MM.1S (cell line): ENCODE results near the gene VANGL2.

ENCODE experiments used
- EZH2 ChIP-seq: fragments of 300-600 bp; sonication (generic); optimal IDR thresholded peaks from 2 replicates; pipeline ENCODE3; 2017; ENCODE audit warnings: low read depth, mild to moderate bottlenecking, antibody characterized with exemption, low read length, mixed read lengths
- TF ChIP-seq, protein P1 (sequence below): fragments of 300-600 bp; sonication (generic); IDR thresholded peaks from 2 replicates; pipeline ENCODE4 v1.5.1; 2016; ENCODE audit warnings: antibody characterized with exemption, low read length, mixed read lengths

- TF ChIP-seq, protein P1, sequence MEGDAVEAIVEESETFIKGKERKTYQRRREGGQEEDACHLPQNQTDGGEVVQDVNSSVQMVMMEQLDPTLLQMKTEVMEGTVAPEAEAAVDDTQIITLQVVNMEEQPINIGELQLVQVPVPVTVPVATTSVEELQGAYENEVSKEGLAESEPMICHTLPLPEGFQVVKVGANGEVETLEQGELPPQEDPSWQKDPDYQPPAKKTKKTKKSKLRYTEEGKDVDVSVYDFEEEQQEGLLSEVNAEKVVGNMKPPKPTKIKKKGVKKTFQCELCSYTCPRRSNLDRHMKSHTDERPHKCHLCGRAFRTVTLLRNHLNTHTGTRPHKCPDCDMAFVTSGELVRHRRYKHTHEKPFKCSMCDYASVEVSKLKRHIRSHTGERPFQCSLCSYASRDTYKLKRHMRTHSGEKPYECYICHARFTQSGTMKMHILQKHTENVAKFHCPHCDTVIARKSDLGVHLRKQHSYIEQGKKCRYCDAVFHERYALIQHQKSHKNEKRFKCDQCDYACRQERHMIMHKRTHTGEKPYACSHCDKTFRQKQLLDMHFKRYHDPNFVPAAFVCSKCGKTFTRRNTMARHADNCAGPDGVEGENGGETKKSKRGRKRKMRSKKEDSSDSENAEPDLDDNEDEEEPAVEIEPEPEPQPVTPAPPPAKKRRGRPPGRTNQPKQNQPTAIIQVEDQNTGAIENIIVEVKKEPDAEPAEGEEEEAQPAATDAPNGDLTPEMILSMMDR = no peak
- TF ChIP-seq EZH2 = no peak
Measured at GRCh38 chr1:160438317-160438918, 38.1 kb downstream of the VANGL2 start.
